SH-SY5Y (cell line): ENCODE data around the gene ASPHD1.

Experiments used
- GATA2 ChIP-seq: IDR thresholded peaks from 2 replicates; pipeline ENCODE4 v1.6.1; 2011; ENCODE audit warnings: mild to moderate bottlenecking, low read depth, low read length
- GATA3 ChIP-seq: IDR thresholded peaks from 2 replicates; pipeline ENCODE4 v1.6.1; 2011; ENCODE audit warnings: low read depth, mild to moderate bottlenecking, low read length, moderate library complexity

The ASPHD1 gene, protein sequence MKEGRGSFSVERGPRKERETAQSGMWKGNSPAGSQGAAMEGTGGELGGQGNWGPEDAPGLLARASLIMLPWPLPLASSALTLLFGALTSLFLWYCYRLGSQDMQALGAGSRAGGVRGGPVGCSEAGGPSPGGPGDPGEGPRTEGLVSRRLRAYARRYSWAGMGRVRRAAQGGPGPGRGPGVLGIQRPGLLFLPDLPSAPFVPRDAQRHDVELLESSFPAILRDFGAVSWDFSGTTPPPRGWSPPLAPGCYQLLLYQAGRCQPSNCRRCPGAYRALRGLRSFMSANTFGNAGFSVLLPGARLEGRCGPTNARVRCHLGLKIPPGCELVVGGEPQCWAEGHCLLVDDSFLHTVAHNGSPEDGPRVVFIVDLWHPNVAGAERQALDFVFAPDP

GRCh38 chr16:29900102-29900887 is at the start of gene ASPHD1:
Gene ASPHD1, plus strand, starts transcription at chr16:29900488. Its CDS starts 484 bp downstream, at chr16:29900972.
- no peak for TF ChIP-seq GATA2
- no peak for TF ChIP-seq GATA3

GRCh38 chr16:29850998-29851397 is 49.3 kb upstream of the ASPHD1 start:
- TF ChIP-seq GATA3 (no peak), GATA2 (no peak)

GRCh38 chr16:29852654-29853053 is 47.6 kb upstream of the ASPHD1 start:
- TF ChIP-seq GATA3 (no peak), GATA2 (no peak)

GRCh38 chr16:29854520-29855100 is 45.7 kb upstream of the ASPHD1 start:
- TF ChIP-seq GATA2 (no peak), GATA3 (no peak)

- TF ChIP-seq GATA2 (no peak), GATA3 (no peak)
Measured at GRCh38 chr16:29857133-29857760, 43.0 kb upstream of the ASPHD1 start.

- TF ChIP-seq GATA2 (no peak), GATA3 (no peak)
Measured at GRCh38 chr16:29858149-29858849, 42.0 kb upstream of the ASPHD1 start.

DNA sequence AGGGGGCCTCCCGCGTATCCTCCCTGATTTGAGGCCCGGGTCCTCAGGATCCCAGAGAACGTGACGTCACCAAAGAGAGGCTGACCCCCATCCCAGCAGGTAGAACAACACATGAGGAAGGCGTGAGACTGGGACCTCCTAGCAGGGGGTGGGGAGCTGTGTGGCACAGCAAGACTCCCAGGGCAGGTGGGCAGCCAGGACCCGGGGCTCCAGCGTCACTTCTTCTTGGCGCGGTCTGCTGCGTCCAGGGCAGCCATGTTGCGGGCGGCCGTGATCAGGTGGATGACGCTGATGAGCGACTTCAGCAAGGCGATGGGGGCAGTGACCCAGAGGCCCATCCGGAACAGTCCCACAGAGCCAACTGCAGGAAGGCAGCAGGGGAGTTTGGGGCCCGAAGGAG is 41.3 kb upstream of the ASPHD1 start:
- TF ChIP-seq GATA2, result no peak
- no peak for TF ChIP-seq GATA3

GRCh38 chr16:29860218-29860617 is 40.1 kb upstream of the ASPHD1 start:
- TF ChIP-seq GATA2 (no peak), GATA3 (no peak)

GRCh38 chr16:29862383-29862883 is 37.9 kb upstream of the ASPHD1 start:
- TF ChIP-seq GATA2, result no peak
- no peak for TF ChIP-seq GATA3

DNA sequence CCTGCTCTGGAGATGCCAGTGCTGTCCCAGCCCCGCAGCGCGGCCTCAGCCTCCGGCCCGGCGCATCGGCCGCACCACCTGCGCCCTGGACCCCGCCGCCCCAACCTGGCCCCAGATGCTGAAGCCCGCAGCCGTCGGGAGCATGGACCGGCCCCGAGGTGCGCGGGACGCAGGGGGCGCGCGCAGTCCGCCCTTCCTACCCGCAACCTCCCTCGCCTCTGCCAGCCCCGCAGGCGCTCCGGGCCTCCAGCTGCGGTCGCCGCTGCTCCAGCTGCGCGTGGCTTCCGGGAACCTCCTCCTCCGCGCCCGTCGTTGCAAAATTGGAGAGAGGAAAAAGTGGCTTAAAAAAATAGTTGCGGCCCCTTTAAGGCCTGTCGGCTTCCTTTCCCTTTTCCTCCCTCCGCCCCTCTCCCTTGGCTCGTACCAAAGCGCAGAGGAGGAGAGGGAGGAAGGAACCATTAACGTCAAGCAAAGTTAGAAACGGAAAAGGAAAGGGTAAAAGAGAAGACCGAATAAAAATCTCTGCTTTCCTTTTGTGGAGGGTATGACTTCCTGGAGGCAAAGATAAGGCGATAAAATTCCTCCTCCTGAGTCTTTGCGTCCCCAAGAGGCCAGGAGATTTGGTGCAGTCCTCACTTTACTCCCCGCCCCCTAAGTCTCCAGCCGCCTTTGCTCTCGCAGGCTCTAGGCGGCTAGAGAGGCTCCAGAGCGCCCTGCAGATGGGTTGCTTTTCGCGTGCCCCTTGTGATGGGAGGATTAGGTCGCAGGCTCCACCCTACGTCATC is 37.2 kb upstream of the ASPHD1 start, which contains the start of gene CDIPT:
Gene CDIPT, minus strand, starts transcription at position 343 of the 785 bp plus-strand sequence. CDS start 369 bp downstream, outside the sequence.
- no peak for TF ChIP-seq GATA2
- no peak for TF ChIP-seq GATA3

GRCh38 chr16:29863669-29863984 is 36.7 kb upstream of the ASPHD1 start:
- TF ChIP-seq GATA3 (no peak), GATA2 (no peak)

DNA sequence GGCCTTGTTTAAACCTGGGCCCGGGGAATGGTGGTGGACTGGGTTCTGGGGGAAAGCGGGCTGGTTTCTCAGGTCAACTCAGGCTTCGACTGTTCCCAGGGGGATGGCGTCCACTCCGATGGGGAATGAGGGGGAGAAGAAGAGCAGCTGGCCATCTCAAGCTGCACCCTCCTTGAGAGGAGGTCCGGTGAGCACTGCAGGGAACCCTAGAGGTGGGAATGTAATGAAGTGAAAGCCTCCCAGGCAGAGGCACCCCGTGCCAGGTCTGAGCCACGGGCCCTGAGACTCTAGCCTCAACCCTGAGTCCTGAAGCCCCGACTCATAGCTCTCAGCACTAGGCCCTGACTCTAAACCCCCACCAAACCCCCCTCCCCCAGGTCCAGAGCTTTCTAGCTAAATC is 36.1 kb upstream of the ASPHD1 start:
- TF ChIP-seq GATA3 (no peak), GATA2 (no peak)
